Measurements from ENCODE around the gene TUFM. TPM values are rescaled to one million over a fixed set of nuclear protein-coding genes. Genes with fewer than 3 reads are reported as not detected.
"Not testable (repeated sequence)": the region's sequence is repeated elsewhere in the genome, so short reads cannot be mapped to it uniquely, and the experiment has no call there.

Gene TUFM
- total RNA-seq, 1 donor from 2014 or later: 51.9 TPM

GRCh38 chr16:28838558-28838918, 7.6 kb downstream of the TUFM start:
- DNase-seq: no peak

- no peak for DNase-seq
Measured at GRCh38 chr16:28837672-28838557, 8.2 kb downstream of the TUFM start.

DNA sequence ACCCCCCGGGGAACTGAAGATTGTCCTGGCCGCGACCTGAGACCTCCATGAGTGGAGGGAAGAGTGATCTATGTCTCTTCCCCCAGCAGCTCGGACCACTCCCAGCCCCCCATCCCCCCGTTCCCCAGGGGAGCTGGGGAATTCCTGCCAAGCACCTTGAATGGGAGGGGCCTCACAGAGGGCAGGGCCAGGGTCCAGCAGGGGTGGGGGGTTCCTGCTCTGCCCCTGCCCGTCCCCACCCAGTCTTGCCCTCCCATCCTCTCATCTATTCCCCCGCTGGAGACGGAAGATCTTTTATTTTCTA, 9.4 kb downstream of the TUFM start:
- DNase-seq: no peak

DNA sequence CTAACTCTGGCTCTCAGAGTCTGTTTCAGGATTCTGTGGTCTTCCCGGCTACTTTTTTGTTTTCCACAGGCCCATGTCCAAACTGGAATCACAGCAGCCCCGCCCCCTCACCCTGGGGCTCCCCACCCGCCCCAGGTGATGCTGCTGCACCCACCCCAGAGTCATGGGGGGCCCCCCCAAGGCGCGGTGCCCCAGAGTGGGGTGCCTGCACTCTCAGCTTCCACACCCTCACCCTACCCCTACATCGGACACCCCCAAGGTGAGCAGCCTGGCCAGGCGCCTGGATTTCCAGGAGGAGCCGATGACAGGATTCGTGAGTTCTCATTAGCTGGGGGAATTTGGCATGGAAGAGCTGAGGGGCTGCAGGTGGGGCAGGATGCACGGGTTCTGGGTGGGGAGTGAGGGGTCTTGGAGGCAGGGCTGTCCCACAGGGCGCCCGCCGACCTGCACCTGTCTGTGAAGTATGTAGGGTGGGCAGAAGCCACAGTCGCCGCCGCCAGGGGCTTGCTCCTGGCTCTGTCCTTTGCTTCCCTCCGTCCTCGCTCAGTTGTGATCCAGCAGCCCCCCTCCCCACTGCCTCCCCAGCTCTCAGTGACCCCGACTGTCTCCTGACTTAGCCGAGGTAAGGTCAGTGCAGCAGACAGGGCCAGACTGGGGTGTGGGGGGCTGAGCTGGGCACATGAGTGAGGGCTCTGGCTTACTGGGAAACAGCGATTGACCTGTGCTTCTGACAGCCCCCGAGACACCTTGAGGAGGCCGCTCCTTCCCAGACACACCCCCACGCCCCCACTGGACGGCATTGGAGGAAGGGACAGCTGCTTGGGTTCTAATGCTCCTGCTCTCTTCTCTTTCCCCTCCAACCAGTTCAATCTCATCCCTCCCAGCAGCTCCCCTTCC, 10.0 kb downstream of the TUFM start:
- DNase-seq: no peak

DNA sequence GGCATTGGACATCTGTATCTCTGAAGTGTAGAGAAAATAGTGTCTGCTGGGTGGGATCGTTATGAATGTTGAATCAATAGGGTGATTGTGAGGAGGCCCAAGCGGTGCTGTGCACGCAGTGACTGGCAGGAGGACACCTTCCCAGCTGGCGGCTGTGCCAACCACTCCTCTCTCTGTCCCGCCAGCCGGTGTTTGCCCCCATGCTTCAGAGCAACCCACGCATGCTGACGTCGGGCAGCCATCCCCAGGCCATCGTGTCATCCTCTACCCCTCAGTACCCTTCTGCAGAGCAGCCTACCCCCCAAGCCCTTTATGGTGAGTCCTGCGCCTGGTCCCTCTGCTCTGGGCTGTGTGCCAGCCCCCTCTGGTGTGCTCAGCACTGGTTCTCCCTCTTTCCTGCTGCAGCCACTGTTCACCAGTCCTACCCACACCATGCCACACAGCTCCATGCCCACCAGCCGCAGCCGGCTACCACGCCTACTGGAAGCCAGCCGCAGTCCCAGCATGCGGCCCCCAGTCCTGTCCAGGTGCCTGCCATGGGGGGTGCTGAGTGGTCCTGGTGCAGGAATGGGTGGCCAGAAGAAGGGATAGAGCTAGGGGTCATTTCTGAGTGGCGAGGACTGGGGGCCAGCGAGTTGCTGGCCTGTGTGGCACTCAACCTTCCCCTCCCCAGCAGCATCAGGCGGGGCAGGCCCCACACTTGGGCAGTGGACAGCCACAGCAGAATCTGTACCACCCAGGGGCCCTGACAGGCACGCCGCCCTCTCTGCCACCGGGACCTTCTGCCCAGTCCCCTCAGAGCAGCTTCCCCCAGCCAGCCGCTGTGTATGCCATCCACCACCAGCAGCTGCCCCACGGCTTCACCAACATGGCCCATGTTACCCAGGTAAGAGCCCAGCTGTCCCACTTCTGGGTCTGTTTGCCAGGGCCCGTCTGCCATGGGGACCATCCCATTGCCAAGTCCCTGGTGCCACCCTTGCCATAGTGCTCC, 11.0 kb downstream of the TUFM start:
- DNase-seq: no peak

DNA sequence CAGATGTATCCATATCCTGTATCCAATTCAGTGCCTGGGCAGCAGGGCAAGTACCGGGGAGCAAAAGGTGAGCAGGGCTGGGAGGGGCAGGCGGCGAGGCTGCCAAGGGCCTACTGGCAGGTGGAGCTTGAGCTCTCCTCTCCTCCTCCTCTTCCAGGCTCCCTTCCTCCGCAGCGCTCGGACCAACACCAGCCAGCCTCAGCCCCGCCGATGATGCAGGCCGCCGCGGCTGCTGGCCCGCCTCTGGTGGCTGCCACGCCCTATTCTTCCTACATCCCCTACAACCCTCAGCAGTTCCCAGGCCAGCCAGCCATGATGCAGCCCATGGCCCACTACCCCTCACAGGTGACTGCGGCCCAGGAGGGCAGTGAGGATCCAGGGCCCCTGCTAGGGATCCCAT, 11.8 kb downstream of the TUFM start:
- no peak for DNase-seq

- DNase-seq: no peak
Measured at GRCh38 chr16:28830531-28830930, 15.6 kb downstream of the TUFM start.

GRCh38 chr16:28829747-28830146, 16.4 kb downstream of the TUFM start:
- no peak for DNase-seq

DNA sequence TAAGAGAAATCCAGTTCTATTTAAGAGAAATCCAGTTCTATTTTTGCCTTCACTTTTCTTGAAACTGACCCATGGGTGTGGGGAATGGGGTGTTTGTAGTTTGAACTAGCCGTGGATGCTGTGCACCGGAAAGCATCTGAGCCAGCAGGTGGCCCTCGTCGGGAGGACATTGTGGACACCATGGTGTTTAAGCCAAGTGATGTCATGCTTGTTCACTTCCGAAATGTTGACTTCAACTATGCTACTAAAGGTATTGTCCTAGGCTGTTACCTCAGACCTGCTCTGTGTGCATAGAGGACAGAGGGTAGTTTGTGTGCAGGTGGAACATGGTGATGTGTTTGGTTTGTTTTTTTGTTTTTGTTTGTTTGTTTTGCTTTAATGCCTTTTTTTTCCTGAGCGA, 20.0 kb downstream of the TUFM start:
- DNase-seq: no peak

- no peak for DNase-seq
Measured at GRCh38 chr16:28824717-28824973, 21.5 kb downstream of the TUFM start.

- DNase-seq: peak; percentile 96
Measured at GRCh38 chr16:28823873-28824716, 22.1 kb downstream of the TUFM start.

GRCh38 chr16:28823291-28823872, 22.8 kb downstream of the TUFM start:
- no peak for DNase-seq

DNA sequence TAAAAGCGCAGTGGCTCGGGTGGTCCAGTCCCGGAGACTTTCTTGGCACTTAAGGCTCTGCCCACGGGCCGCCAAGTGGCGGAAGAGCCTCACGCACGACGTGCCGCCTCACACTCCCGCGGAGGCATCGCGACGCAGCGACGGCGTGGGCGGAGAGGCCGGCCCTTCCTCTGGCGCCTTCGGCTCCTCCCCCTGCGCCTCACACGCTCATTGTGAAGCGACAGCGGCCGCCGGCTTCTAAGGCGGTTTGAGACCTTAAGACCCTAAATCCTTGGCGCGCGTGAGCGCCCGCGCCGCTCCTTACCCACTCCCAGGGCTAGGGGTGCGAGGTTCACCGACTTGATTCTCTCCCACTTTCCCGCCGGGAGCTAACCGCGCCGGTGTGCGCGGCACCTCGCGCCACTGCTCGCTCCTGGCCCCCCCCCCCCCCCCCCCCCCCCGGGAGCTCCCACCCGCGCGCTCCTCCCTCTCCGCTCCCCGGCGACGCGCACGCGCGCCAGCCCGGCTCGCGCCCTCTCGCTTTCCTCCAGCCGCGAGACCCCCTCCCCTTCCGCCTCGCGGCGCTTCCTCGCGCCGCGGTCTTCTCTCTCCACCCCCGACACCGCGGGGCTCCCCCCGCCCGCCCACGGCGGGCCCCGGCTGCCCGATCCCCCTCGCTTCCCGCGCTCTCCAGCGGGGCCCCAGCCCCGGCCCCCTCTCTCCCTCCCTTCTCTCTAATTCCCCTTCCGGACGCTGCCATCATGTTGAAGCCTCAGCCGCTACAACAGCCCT, 23.4 kb downstream of the TUFM start, which contains the start of gene ATXN2L:
Gene ATXN2L (plus strand): TSS at position 480 of the 771 bp plus-strand sequence. CDS start 261 bp downstream, at position 741.
- peak; percentile 92 for DNase-seq

- DNase-seq: no peak
Measured at GRCh38 chr16:28821874-28822519, 24.2 kb downstream of the TUFM start.

DNA sequence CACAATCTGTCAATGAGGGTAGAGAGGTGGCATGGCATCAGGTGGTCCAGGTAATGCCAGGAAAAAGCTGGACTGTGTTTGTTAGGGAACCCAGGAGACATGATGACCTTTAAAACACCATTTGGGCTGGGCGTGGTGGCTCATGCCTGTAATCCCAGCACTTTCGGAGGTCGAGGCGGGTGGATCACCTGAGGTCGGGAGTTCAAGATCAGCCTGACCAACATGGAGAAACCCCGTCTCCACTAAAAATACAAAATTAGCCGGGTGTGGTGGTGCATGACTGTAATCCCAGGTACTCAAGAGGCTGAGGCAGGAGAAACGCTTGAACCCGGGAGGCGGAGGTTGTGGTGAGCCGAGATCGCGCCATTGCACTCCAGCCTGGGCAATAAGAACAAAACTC, 25.6 kb downstream of the TUFM start:
- not testable (repeated sequence) for DNase-seq

DNA sequence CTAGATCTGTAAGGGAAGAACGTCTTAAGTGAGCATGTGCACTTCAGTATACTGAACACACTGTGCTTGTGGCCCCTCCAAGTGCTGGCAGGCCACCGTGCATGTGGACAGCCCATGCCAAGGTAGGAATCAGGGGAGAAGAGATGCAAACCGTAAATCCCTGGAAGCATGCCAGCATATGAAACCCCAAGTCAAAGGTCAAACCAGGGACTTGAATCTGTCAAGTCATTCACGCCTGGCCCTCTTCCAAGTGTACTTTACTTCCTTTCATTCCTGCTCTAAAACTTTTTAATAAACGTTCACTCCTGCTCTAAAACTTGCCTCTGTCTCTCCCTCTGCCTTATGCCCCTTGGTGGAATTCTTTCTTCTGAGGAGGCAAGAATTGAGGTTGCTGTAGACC, 26.1 kb downstream of the TUFM start:
- no peak for DNase-seq

GRCh38 chr16:28807445-28808120, 38.6 kb downstream of the TUFM start:
- DNase-seq: not testable (repeated sequence)

GRCh38 chr16:28802235-28803019, 43.7 kb downstream of the TUFM start:
- DNase-seq: not testable (repeated sequence)
